ENCODE results near the gene BRD4.

DNA sequence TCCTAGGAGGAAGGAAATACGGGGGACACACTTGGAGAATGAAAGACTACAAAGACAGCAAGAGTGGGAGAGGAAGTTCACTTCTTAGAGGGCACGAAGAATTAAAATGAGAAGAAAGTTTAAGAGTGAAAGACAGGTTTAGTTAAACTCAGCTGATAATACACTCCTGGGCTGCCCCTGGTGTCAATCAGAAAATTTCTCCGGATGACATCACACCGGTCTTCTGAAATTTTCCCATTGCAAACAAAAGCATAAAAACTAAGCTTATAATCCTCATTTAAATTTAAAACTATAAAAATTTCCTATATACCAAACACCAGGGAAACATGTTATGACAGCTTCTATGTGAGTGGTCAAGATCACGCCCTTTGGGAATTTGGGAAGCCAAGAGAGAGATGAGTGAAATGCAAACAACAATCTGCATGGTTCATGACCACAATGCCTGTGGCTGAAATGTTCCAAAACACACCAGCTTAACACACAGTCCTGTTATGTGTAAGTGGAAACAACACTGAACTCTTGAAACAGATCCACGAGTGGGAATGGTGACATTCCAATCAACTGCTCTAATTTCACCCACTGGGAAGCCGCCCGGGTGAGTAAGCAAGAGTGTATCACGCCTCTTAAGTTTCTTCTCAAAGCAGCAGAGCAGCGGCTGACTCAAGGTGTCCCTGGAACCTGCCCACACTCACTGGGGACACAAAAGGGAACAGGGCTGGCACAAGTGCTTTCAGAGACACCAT, 49.0 kb downstream of the BRD4 start:
- TF ChIP-seq, protein P1, sequence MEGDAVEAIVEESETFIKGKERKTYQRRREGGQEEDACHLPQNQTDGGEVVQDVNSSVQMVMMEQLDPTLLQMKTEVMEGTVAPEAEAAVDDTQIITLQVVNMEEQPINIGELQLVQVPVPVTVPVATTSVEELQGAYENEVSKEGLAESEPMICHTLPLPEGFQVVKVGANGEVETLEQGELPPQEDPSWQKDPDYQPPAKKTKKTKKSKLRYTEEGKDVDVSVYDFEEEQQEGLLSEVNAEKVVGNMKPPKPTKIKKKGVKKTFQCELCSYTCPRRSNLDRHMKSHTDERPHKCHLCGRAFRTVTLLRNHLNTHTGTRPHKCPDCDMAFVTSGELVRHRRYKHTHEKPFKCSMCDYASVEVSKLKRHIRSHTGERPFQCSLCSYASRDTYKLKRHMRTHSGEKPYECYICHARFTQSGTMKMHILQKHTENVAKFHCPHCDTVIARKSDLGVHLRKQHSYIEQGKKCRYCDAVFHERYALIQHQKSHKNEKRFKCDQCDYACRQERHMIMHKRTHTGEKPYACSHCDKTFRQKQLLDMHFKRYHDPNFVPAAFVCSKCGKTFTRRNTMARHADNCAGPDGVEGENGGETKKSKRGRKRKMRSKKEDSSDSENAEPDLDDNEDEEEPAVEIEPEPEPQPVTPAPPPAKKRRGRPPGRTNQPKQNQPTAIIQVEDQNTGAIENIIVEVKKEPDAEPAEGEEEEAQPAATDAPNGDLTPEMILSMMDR (IDR thresholded peaks at IDR 0.05), result no peak
- TF ChIP-seq, protein P2, sequence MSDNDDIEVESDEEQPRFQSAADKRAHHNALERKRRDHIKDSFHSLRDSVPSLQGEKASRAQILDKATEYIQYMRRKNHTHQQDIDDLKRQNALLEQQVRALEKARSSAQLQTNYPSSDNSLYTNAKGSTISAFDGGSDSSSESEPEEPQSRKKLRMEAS (IDR thresholded peaks at IDR 0.05), result no peak
- TF ChIP-seq CBX2 (IDR thresholded peaks at IDR 0.05; ENCODE audit: borderline replicate concordance, low read depth) (no peak), MYC (IDR thresholded peaks at IDR 0.05; ENCODE audit: borderline replicate concordance, low read length) (no peak), CEBPB (IDR thresholded peaks at IDR 0.05) (no peak), PHF8 (IDR thresholded peaks at IDR 0.05; ENCODE audit: borderline replicate concordance, low read depth) (no peak), POLR2A (IDR thresholded peaks at IDR 0.05; ENCODE audit: low read length) (no peak), RNF2 (IDR thresholded peaks at IDR 0.05; ENCODE audit: borderline replicate concordance, low read depth) (no peak), MAZ (IDR thresholded peaks at IDR 0.05; ENCODE audit: borderline replicate concordance, low read depth, low read length) (no peak), SMC3 (IDR thresholded peaks at IDR 0.05) (no peak)
- TF ChIP-seq, protein P3, sequence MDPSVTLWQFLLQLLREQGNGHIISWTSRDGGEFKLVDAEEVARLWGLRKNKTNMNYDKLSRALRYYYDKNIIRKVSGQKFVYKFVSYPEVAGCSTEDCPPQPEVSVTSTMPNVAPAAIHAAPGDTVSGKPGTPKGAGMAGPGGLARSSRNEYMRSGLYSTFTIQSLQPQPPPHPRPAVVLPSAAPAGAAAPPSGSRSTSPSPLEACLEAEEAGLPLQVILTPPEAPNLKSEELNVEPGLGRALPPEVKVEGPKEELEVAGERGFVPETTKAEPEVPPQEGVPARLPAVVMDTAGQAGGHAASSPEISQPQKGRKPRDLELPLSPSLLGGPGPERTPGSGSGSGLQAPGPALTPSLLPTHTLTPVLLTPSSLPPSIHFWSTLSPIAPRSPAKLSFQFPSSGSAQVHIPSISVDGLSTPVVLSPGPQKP (IDR thresholded peaks at IDR 0.05; ENCODE audit: low read depth, low read length), result no peak
- TF ChIP-seq, protein P4, sequence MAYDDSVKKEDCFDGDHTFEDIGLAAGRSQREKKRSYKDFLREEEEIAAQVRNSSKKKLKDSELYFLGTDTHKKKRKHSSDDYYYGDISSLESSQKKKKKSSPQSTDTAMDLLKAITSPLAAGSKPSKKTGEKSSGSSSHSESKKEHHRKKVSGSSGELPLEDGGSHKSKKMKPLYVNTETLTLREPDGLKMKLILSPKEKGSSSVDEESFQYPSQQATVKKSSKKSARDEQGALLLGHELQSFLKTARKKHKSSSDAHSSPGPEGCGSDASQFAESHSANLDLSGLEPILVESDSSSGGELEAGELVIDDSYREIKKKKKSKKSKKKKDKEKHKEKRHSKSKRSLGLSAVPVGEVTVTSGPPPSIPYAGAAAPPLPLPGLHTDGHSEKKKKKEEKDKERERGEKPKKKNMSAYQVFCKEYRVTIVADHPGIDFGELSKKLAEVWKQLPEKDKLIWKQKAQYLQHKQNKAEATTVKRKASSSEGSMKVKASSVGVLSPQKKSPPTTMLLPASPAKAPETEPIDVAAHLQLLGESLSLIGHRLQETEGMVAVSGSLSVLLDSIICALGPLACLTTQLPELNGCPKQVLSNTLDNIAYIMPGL (CRISPR knock-in tag; IDR thresholded peaks at IDR 0.05; ENCODE audit: borderline replicate concordance), result no peak

All from A549 (cell line).